GM21381 (cell line): ENCODE data around the gene SLAIN2.
"Not testable (repeated sequence)": the region's sequence is repeated elsewhere in the genome, so short reads cannot be mapped to it uniquely, and the experiment has no call there.

Experiments
- ATAC-seq: cut with Tn5 transposase; IDR thresholded peaks from one replicate; pipeline ENCODE4 v1.9.1; 2021; ENCODE audit warnings: mild to moderate bottlenecking, moderate library complexity; ENCODE audit not compliant: unreplicated experiment

Gene SLAIN2

DNA sequence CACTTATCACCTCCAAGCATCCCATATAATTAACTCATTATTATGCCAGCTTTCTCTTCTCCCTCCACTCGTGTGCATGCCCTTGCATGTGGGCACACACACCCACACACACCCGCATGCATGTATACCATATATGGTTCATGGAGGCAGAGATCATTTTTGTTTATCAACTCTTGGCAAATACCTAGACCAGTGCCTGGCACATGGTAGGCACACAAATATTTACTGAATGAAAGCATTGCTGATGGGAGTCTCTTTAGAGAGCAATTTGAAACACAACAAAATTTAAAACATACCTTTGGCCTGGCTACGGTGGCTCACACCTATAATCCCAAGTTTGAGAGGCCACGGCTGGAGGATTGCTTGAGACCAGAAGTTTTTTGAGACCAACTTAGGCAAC is 90.7 kb downstream of the SLAIN2 start:
- ATAC-seq: no peak

DNA sequence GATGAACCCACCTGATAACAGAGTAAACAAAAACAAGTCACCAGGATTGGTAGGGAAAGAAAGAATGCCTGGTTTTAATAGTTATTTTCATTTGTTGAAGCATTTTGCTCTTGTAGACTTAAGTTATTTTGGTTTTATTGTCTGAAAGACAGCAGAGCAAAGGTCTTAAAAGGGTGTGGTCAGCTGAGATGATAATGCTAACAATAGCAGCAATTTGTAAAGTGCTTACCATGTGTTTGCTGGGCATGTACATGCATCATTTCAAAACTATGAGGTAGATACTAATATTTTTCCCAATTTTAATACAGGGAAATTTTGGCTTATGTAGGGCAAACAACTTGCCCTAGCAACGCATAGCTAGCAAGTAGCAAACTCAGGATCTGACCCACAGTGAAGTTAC is 95.0 kb downstream of the SLAIN2 start:
- ATAC-seq: no peak

DNA sequence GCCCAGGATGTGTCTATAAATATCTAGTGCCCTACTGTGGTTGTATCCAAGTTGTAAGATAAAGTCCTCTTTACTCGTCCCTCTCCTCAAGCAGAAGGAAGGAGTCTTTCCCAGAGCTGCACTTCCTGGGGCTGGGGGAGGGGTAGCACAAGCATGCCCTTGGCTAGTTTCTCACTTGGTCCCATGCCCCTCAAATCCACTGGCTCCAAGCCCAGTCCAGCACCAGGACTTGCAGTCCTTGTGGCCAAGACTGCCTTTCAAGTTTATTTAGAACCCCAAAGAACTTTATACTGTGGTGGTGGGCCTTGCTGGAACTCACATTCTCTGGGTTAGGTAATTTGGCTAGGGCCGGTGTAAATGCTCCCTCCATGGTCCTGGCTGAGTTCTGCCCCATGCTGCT is 98.7 kb downstream of the SLAIN2 start:
- ATAC-seq: no peak

DNA sequence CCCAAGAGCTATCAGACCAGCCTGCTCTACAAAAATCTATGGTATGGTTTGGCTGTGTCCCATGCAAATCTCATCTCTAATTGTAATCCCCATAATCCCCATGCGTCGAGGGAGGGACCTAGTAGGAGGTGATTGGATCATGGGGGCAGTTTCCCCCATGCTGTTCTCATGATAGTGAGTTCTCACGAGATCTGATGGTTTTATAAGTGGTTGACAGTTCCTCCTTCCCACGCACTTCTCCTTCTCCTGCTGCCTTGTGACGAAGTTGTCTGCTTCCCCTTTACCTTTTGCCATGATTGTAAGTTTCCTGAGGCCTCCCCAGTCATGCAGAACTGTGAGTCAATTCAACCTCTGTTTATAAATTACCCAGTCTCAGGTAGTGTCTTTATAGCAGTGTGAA is 99.6 kb downstream of the SLAIN2 start:
- not testable (repeated sequence) for ATAC-seq

DNA sequence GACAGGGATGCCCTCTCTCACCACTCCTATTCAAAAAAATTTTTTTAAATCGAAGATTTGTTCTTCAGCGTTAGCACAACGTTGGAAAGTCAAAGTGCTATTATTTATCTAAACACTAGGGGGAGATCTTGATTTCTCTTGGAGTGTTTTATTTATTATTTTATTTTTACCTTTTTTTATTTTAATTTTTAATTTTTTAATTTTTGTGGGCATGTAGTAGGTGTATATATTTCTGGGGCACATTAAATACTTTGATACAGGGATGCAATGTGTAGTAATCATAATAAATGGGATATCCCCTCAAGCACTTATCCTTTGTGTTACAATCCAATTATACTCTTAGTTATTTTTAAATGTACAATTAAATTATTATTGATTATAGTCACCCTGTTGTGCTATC is 104.4 kb downstream of the SLAIN2 start:
- no peak for ATAC-seq

DNA sequence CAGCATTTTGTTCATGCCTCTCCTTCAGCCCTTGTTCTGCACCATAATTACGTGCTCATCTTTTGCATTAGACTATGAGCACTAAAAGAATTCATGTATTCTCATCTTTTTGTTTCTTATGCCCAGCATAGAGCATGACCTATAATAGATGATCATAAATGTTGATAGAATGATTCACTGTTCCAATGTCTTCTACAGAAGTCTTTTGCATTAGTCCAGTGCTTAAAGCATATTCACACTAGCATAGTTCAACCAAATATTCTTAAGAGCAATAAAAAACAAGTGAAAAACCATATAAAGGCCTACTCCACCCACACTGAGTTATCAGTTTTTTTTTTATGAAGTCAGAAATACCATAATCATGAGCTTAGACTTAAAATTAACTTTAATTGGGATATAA is 105.3 kb downstream of the SLAIN2 start:
- ATAC-seq: no peak

DNA sequence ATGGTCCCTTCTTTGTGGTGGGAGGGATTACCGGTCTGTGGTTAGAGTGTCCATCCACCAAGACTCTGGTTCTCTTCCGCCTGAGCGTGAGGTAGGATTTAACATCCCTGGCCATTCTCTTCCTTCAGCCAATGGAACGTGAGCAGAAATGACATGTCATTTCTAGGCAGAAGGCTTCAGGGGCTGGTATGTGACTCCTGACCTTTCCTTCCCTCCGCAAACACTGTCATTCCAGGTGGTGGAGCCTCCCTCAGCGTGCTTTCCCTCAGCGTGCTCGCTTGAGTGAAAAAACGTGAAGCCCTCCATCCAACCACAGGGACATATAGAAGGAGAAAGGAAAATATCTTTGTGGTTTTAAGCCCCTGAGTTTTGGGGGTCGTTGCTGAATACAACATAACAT is 107.8 kb downstream of the SLAIN2 start:
- no peak for ATAC-seq

DNA sequence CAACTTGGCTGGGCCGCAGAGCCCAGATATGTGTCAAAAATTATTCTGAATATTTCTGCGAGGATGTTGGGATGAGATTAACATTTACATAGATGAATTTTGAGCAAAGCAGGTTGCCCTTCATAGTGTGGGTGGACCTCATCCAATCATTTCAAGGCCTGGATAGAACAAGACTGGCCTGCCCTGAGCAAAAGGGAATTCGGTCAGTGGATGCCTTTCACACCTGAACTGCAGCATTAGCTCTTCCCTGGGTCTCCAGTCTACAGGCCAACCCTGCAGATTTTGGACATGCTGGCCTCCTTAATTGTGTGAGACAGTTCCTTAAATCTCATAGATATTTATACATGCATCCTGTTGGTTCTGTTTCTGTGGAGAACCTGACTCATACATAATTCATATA is 109.4 kb downstream of the SLAIN2 start:
- ATAC-seq: no peak

DNA sequence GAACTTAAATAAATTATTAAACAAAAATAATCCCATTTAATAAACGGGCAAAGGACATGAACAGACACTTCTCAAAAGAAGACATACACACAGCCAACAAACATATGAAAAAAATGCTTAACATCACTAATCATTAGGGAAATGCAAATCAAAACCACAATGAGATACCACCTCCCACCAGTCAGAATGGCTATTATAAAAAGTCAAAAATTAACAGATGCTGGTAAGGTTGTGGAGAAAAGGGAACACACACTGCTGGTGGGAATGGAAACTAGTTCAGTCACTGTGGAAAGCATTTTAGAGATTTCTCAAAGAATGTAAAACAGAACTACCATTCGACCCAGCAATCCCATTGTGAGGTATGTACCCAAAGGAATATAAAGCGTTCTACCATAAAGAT is 110.3 kb downstream of the SLAIN2 start:
- not testable (repeated sequence) for ATAC-seq

DNA sequence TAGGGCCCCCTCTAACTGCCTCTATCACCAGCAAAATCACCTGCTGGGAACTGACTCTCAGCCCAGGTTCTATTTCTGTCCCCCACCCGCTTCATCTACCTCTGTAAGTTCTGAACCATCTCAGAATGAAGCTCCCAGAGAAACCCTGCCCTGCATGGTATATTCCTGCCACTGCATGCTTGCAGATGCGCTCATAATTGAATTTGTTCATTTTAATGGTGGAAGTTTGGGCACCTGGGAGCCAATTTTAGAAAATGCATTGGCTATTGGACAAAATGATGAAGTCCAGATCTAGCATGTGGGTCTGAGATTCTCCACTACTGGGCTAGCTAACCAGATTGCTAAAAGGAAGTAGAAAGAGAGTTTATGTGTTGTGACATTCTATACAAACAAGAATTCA is 113.3 kb downstream of the SLAIN2 start:
- ATAC-seq: no peak

DNA sequence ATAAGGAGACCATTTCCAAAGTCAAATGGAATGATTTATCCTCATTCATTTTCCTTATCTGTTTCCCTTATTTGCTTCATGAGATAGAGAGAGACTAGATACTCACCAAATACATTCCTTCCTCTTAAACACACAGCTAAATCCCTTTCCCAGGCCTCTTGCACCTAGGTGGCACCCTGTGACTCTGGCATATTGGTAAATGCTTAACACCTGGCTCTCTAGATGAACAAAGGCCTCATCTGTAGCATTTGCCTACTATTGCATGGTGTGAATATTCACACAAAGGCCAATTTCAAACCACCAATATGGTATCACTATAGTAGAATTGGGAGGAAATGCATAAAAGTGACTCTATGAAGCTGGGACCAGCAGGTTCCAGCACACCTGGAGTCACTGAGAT is 119.7 kb downstream of the SLAIN2 start:
- no peak for ATAC-seq

DNA sequence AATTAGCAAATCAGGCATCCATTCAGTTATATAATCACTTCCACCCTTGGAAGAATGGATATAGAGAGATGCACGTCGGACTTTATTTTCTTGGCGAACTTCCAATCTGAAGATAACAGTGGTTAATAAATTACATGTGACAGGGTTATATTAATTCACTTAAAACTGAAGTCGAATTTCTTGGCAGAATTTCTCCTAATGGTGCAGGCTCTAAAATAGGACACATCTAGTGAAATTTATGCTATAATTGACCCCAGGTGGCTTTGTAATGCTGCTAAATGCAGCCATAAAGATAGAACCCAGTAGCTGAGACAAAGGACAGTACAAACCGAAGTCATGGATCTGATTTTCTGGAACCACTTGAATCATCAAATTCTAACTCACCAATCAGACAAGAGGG is 121.0 kb downstream of the SLAIN2 start:
- no peak for ATAC-seq

DNA sequence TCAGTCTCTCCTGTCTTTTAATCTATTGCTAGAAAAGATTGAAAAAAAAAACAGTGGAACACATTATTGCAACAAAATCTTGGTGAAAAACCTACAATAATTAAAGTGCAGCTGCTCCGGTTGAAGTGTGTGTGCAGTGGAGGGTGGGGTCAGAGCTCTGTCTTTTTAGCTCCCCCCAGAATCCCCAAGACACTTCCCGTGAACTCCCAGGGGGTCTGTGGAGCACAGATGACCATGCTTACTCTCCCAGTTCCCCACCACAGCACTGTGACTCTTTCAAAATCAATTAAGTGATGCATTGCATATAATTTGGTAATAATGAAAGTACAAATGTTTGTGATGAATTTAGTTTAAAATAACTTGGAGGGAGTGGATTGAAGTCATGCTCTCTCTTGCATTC is 126.1 kb downstream of the SLAIN2 start:
- no peak for ATAC-seq

DNA sequence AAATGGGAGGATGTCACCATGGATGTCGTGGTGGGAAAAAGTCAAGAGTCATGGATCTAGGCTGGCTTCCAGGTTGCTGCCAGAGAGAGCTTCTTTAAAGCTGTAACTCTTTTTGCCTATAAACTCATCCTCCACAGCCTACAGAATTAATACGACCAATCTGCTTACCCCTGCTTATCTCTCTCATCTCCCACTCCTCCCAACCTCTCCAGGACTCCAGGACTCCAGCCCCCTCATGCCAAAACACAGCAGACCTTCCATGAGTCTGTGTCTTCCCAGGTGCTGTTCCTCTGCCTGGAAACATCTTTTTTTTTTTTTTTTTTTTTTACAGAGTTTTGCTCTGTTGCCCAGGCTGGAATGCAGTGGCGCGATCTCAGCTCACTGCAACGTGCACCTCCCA is 126.6 kb downstream of the SLAIN2 start:
- no peak for ATAC-seq

DNA sequence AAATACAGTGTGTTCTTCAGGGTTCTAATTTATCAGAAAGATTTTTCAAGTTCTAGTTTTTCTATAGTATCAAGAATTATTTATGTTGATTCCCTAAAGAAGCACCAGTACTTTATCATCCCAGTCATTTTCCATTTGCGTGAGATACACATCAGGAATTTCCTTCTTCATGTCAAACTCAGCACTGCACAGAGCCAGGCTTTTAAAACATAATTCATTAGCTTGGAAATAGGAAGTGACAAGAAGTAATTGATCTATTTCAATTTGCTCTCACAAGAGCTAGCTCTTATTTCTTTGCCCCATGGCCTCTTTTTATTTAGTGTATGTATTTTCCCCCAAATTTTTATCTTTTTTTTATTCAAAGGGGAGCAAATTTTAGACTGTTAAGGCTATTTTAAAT is 128.8 kb downstream of the SLAIN2 start:
- ATAC-seq: no peak

DNA sequence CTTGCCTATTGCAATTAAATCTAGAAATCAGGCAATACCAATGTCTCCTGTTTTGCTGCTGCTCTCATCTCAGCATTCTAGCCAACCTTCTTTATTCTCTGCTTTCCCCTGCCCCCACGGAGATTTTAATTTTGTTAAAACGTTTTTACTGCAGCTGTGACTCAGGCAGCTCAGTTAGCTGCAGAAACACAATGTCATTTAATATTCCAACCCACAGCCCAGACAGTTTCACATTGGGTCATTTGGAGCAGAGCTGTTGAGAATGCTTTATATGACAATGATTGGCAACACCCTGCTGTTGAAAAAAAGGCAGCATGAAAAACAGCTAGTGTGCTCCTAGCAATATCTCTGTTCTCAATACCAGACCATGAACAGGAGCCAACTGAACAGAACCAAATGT is 129.2 kb downstream of the SLAIN2 start:
- no peak for ATAC-seq

DNA sequence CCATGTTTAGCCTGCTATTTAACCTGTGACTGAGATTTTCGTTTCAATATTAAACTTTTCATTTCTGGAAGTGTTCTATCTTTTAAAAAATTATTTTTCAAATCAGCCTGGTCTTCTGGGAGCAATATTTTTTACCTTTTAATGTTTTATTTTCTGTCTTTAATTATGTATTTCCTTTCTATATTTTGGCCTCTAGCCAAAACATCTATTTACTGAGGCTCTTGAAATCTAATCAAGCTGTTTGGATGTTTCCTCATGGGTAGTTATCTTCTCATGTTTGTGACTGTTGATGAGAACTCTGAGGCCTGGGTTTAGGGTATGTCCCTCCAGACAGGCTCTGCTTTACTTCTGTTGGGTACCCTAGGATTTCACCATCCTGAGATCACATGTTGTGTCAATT is 131.5 kb downstream of the SLAIN2 start:
- no peak for ATAC-seq

DNA sequence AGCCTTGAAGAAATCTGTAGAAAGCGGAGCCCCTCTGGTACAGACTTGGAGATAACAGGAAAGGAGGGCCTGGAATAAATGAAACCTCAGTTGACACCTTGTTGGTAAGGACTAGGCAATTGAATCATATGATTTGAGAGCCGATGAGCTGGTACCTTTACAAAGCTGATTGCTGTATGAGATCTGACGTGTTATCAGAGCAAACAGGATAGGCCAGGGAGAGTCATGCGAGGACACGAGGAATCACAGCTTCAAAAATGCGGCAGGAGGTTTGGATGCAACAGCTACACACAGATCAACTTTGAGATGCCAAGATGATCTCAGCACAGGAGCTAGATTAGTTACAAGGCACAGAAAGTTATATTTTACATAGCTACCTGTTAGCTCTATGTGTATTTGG is 134.4 kb downstream of the SLAIN2 start:
- ATAC-seq: no peak
